ENCODE measurements around the gene HERC3. TPM values are rescaled to one million over a fixed set of nuclear protein-coding genes. Genes with fewer than 3 reads are reported as not detected.

The HERC3 gene
- total and polyA plus RNA-seq, 2 donors (not counting 1 experiment from before 2014, with no cell fraction given) = 24.0 to 78.1 TPM

DNA sequence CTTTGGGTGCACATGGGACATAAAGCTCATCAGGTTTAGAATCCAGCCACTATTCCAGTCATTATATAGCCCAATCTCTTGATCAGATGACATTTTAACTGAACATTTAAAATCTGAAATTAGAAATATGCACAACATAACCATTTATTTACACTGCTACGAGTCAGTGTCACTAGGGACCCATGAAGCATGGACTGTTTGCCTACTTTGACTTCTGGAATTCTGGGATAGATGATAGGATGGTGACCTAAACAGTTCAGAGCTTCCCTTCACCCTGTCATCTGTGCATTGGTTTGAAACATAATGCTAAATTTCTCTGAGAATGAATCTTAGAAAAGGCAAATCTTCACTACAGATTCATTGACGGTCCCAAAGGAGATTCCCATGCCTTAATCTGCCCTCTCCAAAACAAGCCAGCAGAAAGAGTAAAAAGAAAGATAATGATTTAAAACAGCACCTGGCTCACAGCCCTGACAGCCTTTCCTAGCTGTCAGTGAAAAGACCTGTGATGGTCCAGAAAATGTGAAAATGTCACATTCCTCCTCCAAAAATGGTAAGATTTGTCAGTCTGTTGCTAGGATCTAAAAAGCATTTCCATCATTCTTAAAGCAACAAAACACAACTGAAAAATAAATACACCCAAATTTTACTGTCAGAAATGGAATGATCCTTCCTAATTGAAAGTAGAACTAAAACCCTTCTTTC is 18.9 kb upstream of the HERC3 start:
- no CpG with 5 or more reads among the region's 2 CpGs for WGBS (ENCODE audit: insufficient coverage)
- no peaks in the 10 kb centered on the region for H3K9me3 Mint-ChIP-seq (ENCODE audit: insufficient read depth)
- H3K27me3 Mint-ChIP-seq = peaks cover 10% of the 10 kb centered on the region
- intact Hi-C loops (cut with micrococcal nuclease) = no loop called here
- H3K4me1 Mint-ChIP-seq = no peaks in the 10 kb centered on the region
- Histone ChIP-seq H3K27me3 (replicated peaks in 1 of 4; ENCODE audit: control extremely low read depth in 1 of 4, control insufficient read depth in 3 of 4, insufficient read depth in 4 of 4, low read length in 3 of 4) (no peaks in the 10 kb centered on the region), H2AFZ (ENCODE audit: insufficient read depth, low read depth, low read length, poor library complexity, severe bottlenecking) (no peak overlapping the region), H3K79me2 (ENCODE audit: control insufficient read depth, insufficient read depth, low read length) (no peaks in the 10 kb centered on the region), H3K9me3 (ENCODE audit: control extremely low read depth in 1 of 3, control insufficient read depth in 2 of 3, insufficient read depth in 1 of 3, low read length in 2 of 3) (no peaks in the 10 kb centered on the region), H3K4me2 (replicated peaks; ENCODE audit: low read depth, low read length, poor library complexity, severe bottlenecking) (no peak overlapping the region), H3K27ac (ENCODE audit: low read length in 2 of 2) (no peak overlapping the region), H3K36me3 (replicated peaks in 1 of 2; ENCODE audit: control extremely low read depth in 1 of 2, control insufficient read depth in 1 of 2, extremely low read depth in 1 of 2, insufficient read depth in 2 of 2, low read length in 1 of 2) (no peaks in the 10 kb centered on the region), H3K9ac (ENCODE audit: low read length) (no peak overlapping the region), H4K20me1 (ENCODE audit: control insufficient read depth, insufficient read depth, low read length, poor library complexity, severe bottlenecking) (no peaks in the 10 kb centered on the region), H3K4me3 (ENCODE audit: control extremely low read depth in 1 of 5, extremely low read depth in 1 of 5, insufficient read depth in 1 of 5, low read depth in 2 of 5, low read length in 4 of 5) (no peak overlapping the region), H3K4me1 (ENCODE audit: control insufficient read depth in 2 of 2, insufficient read depth in 2 of 2, low read length in 2 of 2) (no peaks in the 10 kb centered on the region)
- TF ChIP-seq, protein P1, sequence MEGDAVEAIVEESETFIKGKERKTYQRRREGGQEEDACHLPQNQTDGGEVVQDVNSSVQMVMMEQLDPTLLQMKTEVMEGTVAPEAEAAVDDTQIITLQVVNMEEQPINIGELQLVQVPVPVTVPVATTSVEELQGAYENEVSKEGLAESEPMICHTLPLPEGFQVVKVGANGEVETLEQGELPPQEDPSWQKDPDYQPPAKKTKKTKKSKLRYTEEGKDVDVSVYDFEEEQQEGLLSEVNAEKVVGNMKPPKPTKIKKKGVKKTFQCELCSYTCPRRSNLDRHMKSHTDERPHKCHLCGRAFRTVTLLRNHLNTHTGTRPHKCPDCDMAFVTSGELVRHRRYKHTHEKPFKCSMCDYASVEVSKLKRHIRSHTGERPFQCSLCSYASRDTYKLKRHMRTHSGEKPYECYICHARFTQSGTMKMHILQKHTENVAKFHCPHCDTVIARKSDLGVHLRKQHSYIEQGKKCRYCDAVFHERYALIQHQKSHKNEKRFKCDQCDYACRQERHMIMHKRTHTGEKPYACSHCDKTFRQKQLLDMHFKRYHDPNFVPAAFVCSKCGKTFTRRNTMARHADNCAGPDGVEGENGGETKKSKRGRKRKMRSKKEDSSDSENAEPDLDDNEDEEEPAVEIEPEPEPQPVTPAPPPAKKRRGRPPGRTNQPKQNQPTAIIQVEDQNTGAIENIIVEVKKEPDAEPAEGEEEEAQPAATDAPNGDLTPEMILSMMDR (IDR thresholded peaks at IDR 0.05) = no peak
- no peak for TF ChIP-seq EZH2 (IDR thresholded peaks at IDR 0.05; ENCODE audit: borderline replicate concordance, insufficient read depth, low read depth, low read length, poor library complexity, severe bottlenecking)
- ChIA-PET POLR2A (no interaction called here), CTCF (interaction anchor here (1.3 kb wide), 2 partner anchors 10 to 34 kb away, joined by 3 read pairs; no protein-coding TSS in a partner anchor)
- no peak overlapping the region for H3K27ac Mint-ChIP-seq
- ATAC-seq (ENCODE audit: low read depth) = no peak
- DNase-seq = no peak
- H3K4me3 Mint-ChIP-seq = no peak overlapping the region

DNA sequence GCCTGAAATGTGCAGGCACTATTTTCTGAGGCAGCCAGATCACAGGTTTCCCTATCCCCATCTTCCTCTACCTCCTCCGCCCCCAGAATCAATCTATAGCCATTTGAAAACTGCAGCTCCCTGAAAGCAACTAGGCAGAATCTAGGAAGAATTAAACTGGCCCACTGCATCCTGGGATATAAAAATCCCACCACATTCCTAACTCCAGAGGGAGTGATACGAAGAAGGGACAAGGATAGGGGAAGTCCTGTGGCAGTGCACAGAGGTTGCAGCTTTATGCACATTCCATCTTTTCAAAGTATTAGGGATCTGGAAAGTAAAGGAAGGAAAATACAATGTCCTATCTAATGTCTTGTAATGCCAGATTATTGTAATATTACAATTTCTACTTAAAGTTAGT is 18.3 kb upstream of the HERC3 start:
- intact Hi-C loops (cut with micrococcal nuclease) = no loop called here
- Mint-ChIP-seq H3K27me3 (peaks cover 10% of the 10 kb centered on the region), H3K27ac (no peak overlapping the region), H3K4me3 (no peak overlapping the region), H3K4me1 (no peaks in the 10 kb centered on the region), H3K9me3 (ENCODE audit: insufficient read depth) (no peaks in the 10 kb centered on the region)
- ChIA-PET CTCF (interaction anchor here (1.3 kb wide), 1 partner anchor 34 kb away, joined by 3 read pairs; no protein-coding TSS in a partner anchor), POLR2A (no interaction called here)
- no peaks in the 10 kb centered on the region for H4K20me1 ChIP-seq (ENCODE audit: control insufficient read depth, insufficient read depth, low read length, poor library complexity, severe bottlenecking)
- no peak for TF ChIP-seq EZH2 (IDR thresholded peaks at IDR 0.05; ENCODE audit: borderline replicate concordance, insufficient read depth, low read depth, low read length, poor library complexity, severe bottlenecking)
- TF ChIP-seq, protein P1 (IDR thresholded peaks at IDR 0.05) = no peak
- no peaks in the 10 kb centered on the region for H3K27me3 ChIP-seq (replicated peaks in 1 of 4; ENCODE audit: control extremely low read depth in 1 of 4, control insufficient read depth in 3 of 4, insufficient read depth in 4 of 4, low read length in 3 of 4)
- no peak overlapping the region for H3K27ac ChIP-seq (ENCODE audit: low read length in 2 of 2)
- no peak overlapping the region for H2AFZ ChIP-seq (ENCODE audit: insufficient read depth, low read depth, low read length, poor library complexity, severe bottlenecking)
- H3K4me1 ChIP-seq (ENCODE audit: control insufficient read depth in 2 of 2, insufficient read depth in 2 of 2, low read length in 2 of 2) = no peaks in the 10 kb centered on the region
- H3K36me3 ChIP-seq (replicated peaks in 1 of 2; ENCODE audit: control extremely low read depth in 1 of 2, control insufficient read depth in 1 of 2, extremely low read depth in 1 of 2, insufficient read depth in 2 of 2, low read length in 1 of 2) = no peaks in the 10 kb centered on the region
- H3K4me3 ChIP-seq (ENCODE audit: control extremely low read depth in 1 of 5, extremely low read depth in 1 of 5, insufficient read depth in 1 of 5, low read depth in 2 of 5, low read length in 4 of 5) = no peak overlapping the region
- H3K9me3 ChIP-seq (ENCODE audit: control extremely low read depth in 1 of 3, control insufficient read depth in 2 of 3, insufficient read depth in 1 of 3, low read length in 2 of 3) = no peaks in the 10 kb centered on the region
- DNase-seq (no peak), ATAC-seq (ENCODE audit: low read depth) (no peak)
- H3K4me2 ChIP-seq (replicated peaks; ENCODE audit: low read depth, low read length, poor library complexity, severe bottlenecking) = no peak overlapping the region
- 100% methylated on average over 1 of the region's 2 CpGs for WGBS (ENCODE audit: insufficient coverage)
- H3K79me2 ChIP-seq (ENCODE audit: control insufficient read depth, insufficient read depth, low read length) = no peaks in the 10 kb centered on the region
- no peak overlapping the region for H3K9ac ChIP-seq (ENCODE audit: low read length)
